Measurements from ENCODE around the gene SLC30A7. TPM values are rescaled to one million over a fixed set of nuclear protein-coding genes. Genes with fewer than 3 reads are reported as not detected.

SLC30A7 gene
- total RNA-seq, 2 donors from 2014 or later, result 19.8 to 31.0 TPM

DNA sequence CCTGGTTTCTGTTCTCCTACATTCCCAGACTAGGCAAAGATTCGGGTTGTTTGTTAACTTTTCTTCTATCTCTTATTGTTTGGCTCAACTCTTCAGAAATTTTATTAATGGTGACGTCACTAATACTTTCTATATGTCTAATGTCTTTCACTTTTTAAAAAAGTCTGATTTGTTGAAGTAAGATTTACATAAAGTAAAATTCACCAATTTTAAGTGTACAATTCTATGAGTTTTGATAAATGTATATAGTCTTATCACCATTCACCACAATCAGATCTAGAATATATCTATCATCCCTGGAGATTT, 29.0 kb upstream of the SLC30A7 start:
- Histone ChIP-seq H3K36me3 (no peaks in the 10 kb centered on the region), H3K27me3 (replicated peaks; ENCODE audit: insufficient read depth) (no peaks in the 10 kb centered on the region), H3K9me3 (no peaks in the 10 kb centered on the region), H3K27ac (no peak overlapping the region), H3K4me1 (replicated peaks) (no peaks in the 10 kb centered on the region), H3K4me3 (no peak overlapping the region)
- intact Hi-C loops (cut with DNase I), result loop anchor here (2.0 to 5.0 kb wide), 3 partner anchors 260 to 1060 kb away; no protein-coding TSS in a partner anchor
- no peak for DNase-seq (ENCODE audit: low spot score)
- WGBS, result 72% methylated on average over 2 of the region's 2 CpGs
- TF ChIP-seq POLR2A (IDR thresholded peaks at IDR 0.05) (no peak), CTCF (IDR thresholded peaks at IDR 0.05) (no peak), POLR2AphosphoS5 (IDR thresholded peaks at IDR 0.05) (no peak)

DNA sequence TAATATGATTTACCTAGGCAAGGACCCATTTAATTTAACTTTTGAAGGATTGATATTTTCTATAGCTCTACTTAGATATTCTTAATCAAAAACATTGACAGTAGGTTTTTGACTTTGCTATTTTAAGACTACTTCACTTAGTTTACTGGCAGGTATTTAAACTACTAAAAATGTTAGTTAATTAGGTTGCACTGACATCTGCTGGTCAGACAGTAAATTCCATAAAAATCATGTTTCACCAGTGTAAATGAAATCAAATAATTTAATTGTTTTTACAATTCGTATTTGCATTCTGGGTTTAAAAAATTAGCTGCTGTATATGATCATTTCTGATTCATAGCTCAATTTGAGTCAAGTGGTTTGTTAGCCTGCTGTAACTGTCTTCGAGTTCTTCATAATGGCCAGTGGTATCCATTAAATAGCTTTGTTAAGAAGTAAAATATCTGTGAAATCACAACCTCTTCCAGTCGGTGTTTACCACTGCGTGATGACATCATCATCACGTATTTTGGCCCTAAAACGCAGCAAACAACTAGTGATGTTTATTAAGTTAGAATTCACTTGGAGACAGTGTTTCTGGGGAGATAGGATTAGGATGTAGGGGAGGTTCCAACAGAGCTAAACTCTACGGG, 27.4 kb upstream of the SLC30A7 start:
- no peak overlapping the region for H3K4me3 ChIP-seq
- H3K27ac ChIP-seq, result no peak overlapping the region
- WGBS, result 10% methylated on average over 7 of the region's 7 CpGs
- H3K27me3 ChIP-seq (replicated peaks; ENCODE audit: insufficient read depth), result no peaks in the 10 kb centered on the region
- TF ChIP-seq POLR2A (IDR thresholded peaks at IDR 0.05), result no peak
- TF ChIP-seq CTCF (IDR thresholded peaks at IDR 0.05), result peak; percentile 34 to 73 (median 67)
- no peaks in the 10 kb centered on the region for H3K4me1 ChIP-seq (replicated peaks)
- H3K36me3 ChIP-seq, result no peaks in the 10 kb centered on the region
- no peaks in the 10 kb centered on the region for H3K9me3 ChIP-seq
- intact Hi-C loops (cut with DNase I), result loop anchor here (5.0 kb wide), 2 partner anchors 406 to 1061 kb away; no protein-coding TSS in a partner anchor
- no peak for DNase-seq (ENCODE audit: low spot score)

DNA sequence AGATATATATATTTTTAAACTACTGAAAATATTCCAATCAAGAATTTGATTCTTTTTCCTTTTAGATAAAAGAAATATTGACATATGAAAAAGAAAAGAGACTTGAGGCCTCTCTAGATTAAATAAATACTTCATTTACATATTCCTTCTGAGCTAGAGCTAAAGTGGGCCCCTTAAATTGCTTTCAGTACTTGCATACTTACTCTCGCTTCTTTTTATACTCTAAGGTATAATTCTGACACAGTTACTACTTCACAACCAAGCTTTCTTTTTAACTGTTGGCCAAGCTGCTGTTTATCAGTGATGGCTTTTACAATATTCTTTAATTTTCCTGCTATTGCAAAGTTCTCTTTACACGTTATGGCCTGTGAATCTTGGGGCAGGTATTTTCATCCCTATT, 25.9 kb upstream of the SLC30A7 start:
- 79% methylated on average over 2 of the region's 2 CpGs for WGBS
- no peak overlapping the region for H3K27ac ChIP-seq
- intact Hi-C loops (cut with DNase I), result loop anchor here (5.0 kb wide), 2 partner anchors 408 to 1063 kb away; no protein-coding TSS in a partner anchor

DNA sequence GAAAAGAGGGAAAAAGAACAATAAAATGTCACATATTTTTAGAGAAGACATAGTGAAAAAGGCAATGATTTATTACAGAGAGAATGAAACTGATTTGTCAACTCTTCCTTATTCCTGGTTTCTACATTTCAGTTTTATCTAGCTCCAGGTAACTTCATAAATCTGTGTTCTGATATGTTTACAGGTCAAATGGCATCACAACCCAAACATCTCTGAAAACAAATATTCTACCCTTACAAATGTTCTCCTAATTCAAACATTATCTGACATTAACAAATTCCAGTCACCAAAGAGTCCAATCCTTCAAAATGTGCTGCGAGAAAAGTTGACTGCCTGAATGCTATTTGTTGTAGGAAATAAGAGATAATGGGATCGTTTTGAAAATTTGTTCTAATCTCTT, 21.5 kb upstream of the SLC30A7 start:
- H3K36me3 ChIP-seq, result no peaks in the 10 kb centered on the region
- no peaks in the 10 kb centered on the region for H3K4me1 ChIP-seq (replicated peaks)
- no peaks in the 10 kb centered on the region for H3K9me3 ChIP-seq
- TF ChIP-seq POLR2AphosphoS5 (IDR thresholded peaks at IDR 0.05) (no peak), POLR2A (IDR thresholded peaks at IDR 0.05) (no peak), CTCF (IDR thresholded peaks at IDR 0.05) (no peak)
- WGBS, result 48% methylated on average over 2 of the region's 2 CpGs
- no peaks in the 10 kb centered on the region for H3K27me3 ChIP-seq (replicated peaks; ENCODE audit: insufficient read depth)
- no peak overlapping the region for H3K4me3 ChIP-seq
- intact Hi-C loops (cut with DNase I), result no loop called here
- H3K27ac ChIP-seq, result no peak overlapping the region
- DNase-seq (ENCODE audit: low spot score), result no peak

More for the DNA sequence above, 25.9 kb upstream of the SLC30A7 start:
- Histone ChIP-seq H3K9me3 (no peaks in the 10 kb centered on the region), H3K4me3 (no peak overlapping the region), H3K27me3 (replicated peaks; ENCODE audit: insufficient read depth) (no peaks in the 10 kb centered on the region), H3K36me3 (no peaks in the 10 kb centered on the region), H3K4me1 (replicated peaks) (no peaks in the 10 kb centered on the region)
- TF ChIP-seq POLR2A (IDR thresholded peaks at IDR 0.05) (no peak), POLR2AphosphoS5 (IDR thresholded peaks at IDR 0.05) (no peak), CTCF (IDR thresholded peaks at IDR 0.05) (no peak)
- DNase-seq (ENCODE audit: low spot score), result no peak

DNA sequence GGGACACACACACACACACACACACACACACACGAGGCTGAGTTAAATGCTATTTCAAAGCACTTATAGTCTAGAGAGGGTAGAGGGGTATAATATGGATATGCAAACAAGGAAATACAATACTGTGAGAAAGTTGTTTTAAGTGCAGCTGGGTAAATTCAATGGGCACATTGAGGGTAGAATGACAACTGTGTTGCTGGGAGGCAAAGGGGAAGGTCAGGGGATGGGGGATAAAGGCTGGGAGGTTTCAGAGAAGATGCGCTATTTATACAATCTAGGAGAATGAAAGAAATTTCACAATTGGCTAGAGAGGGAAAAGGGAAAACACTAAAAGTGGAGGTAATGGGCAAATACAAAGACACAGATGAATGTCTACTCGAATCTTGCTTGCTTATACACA, 20.7 kb upstream of the SLC30A7 start:
- H3K4me1 ChIP-seq (replicated peaks), result no peaks in the 10 kb centered on the region
- no peak for DNase-seq (ENCODE audit: low spot score)
- H3K36me3 ChIP-seq, result no peaks in the 10 kb centered on the region
- H3K27ac ChIP-seq, result no peak overlapping the region
- WGBS, result 72% methylated on average over 3 of the region's 3 CpGs
- H3K4me3 ChIP-seq, result no peak overlapping the region
- H3K9me3 ChIP-seq, result no peaks in the 10 kb centered on the region
- TF ChIP-seq POLR2A (IDR thresholded peaks at IDR 0.05) (no peak), CTCF (IDR thresholded peaks at IDR 0.05) (no peak), POLR2AphosphoS5 (IDR thresholded peaks at IDR 0.05) (no peak)
- no peaks in the 10 kb centered on the region for H3K27me3 ChIP-seq (replicated peaks; ENCODE audit: insufficient read depth)
- intact Hi-C loops (cut with DNase I), result no loop called here

Measured in prostate gland (tissue), 2 donors.